GM18505 (cell line): ENCODE measurements around the gene STXBP2.
"Not testable (repeated sequence)": the region's sequence is repeated elsewhere in the genome, so short reads cannot be mapped to it uniquely, and the experiment has no call there.

Experiments used
- ATAC-seq: cut with Tn5 transposase; IDR thresholded peaks from one replicate; pipeline ENCODE4 v1.9.1; 2021; ENCODE audit not compliant: unreplicated experiment
- POLR2A ChIP-seq: IDR thresholded peaks from 4 replicates; pipeline ENCODE4 v1.6.1; 2011; ENCODE audit warnings: borderline replicate concordance; ENCODE audit not compliant: insufficient read depth, insufficient read length; ENCODE audit errors: extremely low read depth

The STXBP2 gene

GRCh38 chr19:7643031-7643415 lies 6.1 kb downstream of the STXBP2 start:
- no peak for TF ChIP-seq POLR2A
- ATAC-seq, result no peak

- not testable (repeated sequence) for ATAC-seq
Measured at GRCh38 chr19:7643629-7644549, 7.0 kb downstream of the STXBP2 start.

- no peak for TF ChIP-seq POLR2A
- no peak for ATAC-seq
Measured at GRCh38 chr19:7644550-7644877, 7.6 kb downstream of the STXBP2 start.

- no peak for TF ChIP-seq POLR2A
Measured at GRCh38 chr19:7645163-7645562, 8.3 kb downstream of the STXBP2 start.

GRCh38 chr19:7645656-7646425 lies 8.9 kb downstream of the STXBP2 start:
- no peak for ATAC-seq
- TF ChIP-seq POLR2A, result no peak

More at GRCh38 chr19:7645163-7645562, 8.3 kb downstream of the STXBP2 start:
- no peak for ATAC-seq

- TF ChIP-seq POLR2A, result no peak
Measured at GRCh38 chr19:7646426-7646700, 9.5 kb downstream of the STXBP2 start.

GRCh38 chr19:7647156-7647555 lies 10.2 kb downstream of the STXBP2 start:
- ATAC-seq, result no peak
- TF ChIP-seq POLR2A, result no peak

More at GRCh38 chr19:7646426-7646700, 9.5 kb downstream of the STXBP2 start:
- ATAC-seq, result no peak

GRCh38 chr19:7648265-7649014 lies 11.5 kb downstream of the STXBP2 start:
- no peak for ATAC-seq
- no peak for TF ChIP-seq POLR2A

GRCh38 chr19:7650148-7650547 lies 13.2 kb downstream of the STXBP2 start:
- no peak for TF ChIP-seq POLR2A
- no peak for ATAC-seq

GRCh38 chr19:7652061-7652641 lies 15.2 kb downstream of the STXBP2 start:
- ATAC-seq, result no peak
- no peak for TF ChIP-seq POLR2A

GRCh38 chr19:7654401-7654800 lies 17.5 kb downstream of the STXBP2 start:
- TF ChIP-seq POLR2A, result no peak
- no peak for ATAC-seq

GRCh38 chr19:7655581-7655980 lies 18.7 kb downstream of the STXBP2 start:
- no peak for TF ChIP-seq POLR2A
- ATAC-seq, result no peak

- ATAC-seq, result no peak
Measured at GRCh38 chr19:7657131-7657751, 20.3 kb downstream of the STXBP2 start.

More at GRCh38 chr19:7657131-7657751, 20.3 kb downstream of the STXBP2 start:
- no peak for TF ChIP-seq POLR2A
